Stimulated activated CD4-positive, alpha-beta T cell treated with anti-CD3 and anti-CD28 coated beads, Interleukin-15, amount 100 ng/mL, for 1 hour (primary cell): ENCODE measurements around the gene PRDM16.

Source experiments
- DNase-seq, 2 donors: peaks; one replicate each; pipeline ENCODE4 v3.0.0-alpha.2; 2020; ENCODE audit warnings: low read depth in 1 of 2, low spot score in 1 of 2

Gene PRDM16

DNA sequence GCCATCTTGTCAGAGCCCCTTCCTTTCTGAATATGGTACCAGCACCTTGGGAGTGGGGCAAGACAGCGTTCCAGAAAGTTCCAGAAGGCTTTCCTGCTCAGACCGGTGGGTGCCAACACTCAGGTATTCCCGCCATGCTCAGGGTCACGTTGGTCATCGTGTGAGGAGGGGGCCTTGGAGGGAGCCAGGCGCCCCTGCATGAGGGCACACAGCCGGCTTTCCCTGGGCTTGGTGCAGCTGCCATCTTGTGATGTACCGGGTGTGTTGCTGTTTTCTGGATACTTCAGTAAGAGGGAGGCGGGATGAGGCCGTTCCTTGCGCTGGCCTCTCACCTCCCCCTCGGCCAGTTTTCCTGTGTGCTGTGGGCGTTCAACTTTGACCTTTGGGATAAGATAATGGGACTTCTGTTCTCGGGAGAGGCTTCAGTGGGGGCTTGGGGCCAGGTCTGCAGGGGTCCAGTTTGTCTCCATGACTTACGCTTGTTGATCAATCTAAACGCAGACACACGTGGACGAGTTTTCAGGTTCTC, 69.7 kb downstream of the PRDM16 start:
- no peak for DNase-seq

DNA sequence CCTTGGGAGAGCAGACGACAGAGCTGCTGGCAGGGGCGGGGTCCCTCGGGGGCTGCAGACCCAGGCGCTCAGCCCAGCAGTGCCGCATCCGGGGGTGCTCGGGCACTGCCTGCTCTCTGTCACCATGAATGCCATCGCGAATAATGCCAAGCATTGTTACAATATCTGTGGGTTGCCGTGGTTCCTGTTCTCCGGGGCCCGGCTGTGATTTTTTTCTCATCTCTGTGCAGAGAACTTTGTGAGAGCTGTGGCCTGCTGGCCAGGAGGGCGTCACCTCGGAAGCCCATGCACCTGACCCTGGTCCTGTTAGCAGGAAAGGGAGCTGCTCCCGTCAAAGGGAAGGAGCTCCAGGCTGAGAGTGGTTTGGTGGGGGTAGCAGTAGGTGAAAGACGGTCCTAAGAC, 70.4 kb downstream of the PRDM16 start:
- DNase-seq = no peak

DNA sequence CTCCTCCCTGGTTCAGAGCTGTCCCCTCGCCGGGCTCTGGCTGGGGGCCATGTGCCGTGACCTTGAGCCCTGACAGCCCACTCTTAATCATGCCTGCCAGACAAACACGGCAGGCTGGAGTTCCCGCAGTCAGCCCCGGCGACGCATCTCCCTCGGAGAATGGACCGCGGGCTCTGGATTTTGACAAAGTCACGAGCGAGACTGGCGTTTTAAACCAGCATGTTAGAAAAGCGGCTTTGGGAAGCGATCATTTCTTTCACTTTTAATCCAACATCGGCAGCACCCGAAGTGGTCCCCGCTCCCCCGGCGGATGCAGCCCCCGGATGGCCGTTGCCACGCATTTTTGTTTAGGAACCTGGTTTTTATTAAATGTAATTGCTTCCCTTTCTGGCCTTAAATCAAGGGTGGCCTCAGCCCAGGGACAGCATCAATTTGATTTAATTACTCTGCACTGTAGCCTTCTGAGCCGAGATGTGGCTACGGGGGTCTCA, 70.9 kb downstream of the PRDM16 start:
- no peak for DNase-seq

DNA sequence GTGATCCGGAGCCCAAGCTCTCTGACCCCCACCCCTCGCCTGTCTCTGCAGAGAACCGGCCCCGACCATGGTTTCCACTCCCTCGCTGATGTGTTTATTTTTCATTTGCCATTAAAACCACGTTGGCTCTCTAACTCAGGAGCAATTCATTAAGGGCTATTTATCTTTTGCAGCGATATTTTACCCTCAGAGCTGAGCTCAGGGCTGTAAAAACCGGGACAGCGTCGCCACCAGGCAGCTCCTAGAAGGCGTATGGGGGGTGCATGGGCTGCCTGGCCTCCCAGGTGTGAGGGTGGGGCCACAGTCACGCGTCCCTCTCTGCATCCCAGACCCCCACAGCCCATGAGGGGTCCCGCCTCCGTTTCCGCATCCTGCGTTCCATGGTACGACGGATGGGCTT, 71.4 kb downstream of the PRDM16 start:
- no peak for DNase-seq

GRCh38 chr1:3141129-3141528, 72.1 kb downstream of the PRDM16 start:
- no peak for DNase-seq

DNA sequence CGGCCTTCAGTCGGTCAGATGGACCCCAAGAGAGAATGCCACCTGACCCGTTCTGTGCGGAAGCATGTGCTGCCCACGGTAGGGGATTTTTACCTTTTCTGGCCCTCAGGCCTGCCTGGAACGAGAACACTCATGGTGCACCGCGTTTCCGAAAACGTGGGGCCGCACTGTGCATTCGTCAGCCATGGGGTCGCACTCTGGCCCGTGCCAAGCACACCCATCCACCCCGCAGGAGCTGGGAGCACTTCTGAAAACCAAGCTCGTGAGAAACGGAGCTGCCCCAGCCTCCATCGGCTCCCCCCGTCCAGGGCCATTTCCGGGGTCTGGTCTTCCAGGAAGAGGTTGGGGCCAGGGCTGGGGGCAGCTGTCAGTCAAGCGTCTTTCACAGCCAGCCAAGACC, 72.8 kb downstream of the PRDM16 start:
- no peak for DNase-seq

DNA sequence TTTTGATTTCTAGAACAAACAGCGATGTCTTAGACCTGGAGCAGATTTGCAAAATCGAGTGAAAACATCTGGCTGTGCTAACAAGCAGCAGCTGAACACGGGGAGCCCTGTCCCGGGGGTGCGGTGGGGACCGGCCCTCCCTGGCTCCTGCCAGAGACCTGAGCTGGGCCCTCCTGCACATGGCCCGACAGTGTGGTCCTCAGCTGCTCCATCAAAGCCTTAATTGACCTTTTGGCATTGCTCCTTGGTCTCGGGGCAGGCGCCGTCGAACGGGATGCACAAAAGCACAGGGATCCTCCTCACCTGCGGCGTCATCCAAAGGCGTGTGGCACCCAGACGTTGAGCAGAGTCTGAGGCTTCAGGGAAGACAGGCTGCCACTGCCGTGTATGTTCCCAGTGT, 73.2 kb downstream of the PRDM16 start:
- DNase-seq = no peak

GRCh38 chr1:3142751-3143150, 73.7 kb downstream of the PRDM16 start:
- no peak for DNase-seq

DNA sequence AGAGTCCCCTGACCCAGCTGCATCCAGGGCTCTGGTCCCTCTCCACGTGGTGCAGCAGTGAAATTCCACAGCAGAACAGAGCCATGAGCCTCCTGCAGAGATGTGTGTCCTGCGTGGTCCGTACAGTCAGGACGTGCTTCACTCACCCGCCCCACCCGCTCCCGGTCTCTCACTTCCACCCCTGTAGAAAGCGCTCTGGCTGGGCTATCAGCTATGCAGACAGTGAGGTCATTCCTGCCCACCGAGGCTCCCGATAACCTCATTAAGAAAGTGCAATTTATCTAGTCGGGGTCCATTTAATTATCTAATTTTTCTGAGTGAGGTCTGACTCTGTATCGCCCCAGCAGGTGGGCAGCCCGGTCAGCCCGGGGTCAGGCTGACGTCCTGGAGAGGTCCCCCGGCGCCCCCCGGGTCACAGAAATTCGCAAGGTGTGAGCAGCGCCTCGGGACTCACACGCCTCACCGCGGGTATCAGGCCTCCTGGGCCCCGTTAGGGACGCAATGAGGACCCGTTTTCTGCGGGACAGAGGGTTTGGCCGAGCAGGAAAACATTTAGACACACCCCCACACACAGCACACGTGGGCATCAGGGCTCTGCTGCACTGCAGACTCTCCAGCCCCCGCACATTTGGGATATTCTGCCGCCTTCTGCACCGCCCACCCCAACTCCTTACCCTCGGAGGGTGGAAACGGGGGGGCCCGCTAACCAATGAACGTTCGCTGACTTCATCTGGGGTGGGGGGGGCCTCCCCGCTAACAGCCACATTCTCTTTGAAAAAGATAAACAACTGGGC, 76.7 kb downstream of the PRDM16 start:
- DNase-seq = no peak

DNA sequence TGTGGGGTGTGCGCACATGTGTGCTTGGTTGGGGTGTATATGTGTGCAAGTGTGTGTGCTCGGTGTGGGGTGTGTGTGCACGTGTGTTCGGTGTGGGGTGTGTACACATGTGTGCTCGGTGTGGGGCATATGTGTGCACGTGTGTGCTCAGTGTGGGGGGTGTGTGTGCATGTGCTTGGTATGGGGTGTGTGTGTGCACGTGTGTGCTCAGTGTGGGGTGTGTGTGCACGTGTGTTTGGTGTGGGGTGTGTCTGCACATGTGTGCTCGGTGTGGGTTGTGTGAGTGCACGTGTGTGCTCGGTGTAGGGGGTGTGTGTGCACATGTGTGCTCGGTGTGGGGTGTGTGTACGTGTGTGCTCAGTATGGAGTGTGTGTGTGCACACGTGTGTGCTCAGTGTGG, 77.5 kb downstream of the PRDM16 start:
- DNase-seq = no peak

GRCh38 chr1:3146907-3147306, 77.9 kb downstream of the PRDM16 start:
- no peak for DNase-seq

- no peak for DNase-seq
Measured at GRCh38 chr1:3148171-3148570, 79.2 kb downstream of the PRDM16 start.

GRCh38 chr1:3149277-3149676, 80.3 kb downstream of the PRDM16 start:
- no peak for DNase-seq

DNA sequence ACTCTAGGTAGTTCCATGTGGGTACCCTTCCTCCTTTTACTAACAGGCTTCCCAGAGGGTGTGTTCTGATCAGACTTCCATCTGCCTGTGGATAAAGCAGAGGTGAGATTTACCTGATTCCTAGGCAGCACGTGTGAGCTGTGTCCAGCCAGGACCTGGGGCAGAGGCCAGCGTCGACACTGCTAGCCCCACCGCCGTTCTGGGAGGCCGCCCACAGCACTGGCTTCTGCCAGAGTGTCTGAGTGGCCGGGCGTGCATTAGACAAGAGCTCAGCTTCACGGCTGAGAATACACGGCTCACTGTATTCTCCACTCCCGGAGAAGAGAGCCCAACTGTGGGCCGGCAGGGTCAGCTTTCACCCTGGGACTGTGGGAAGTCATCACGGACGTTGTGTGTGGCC, 82.5 kb downstream of the PRDM16 start:
- DNase-seq = no peak

GRCh38 chr1:3152143-3152542, 83.1 kb downstream of the PRDM16 start:
- no peak for DNase-seq

GRCh38 chr1:3153197-3153596, 84.2 kb downstream of the PRDM16 start:
- DNase-seq = no peak

GRCh38 chr1:3153902-3154795, 85.1 kb downstream of the PRDM16 start:
- no peak for DNase-seq

- DNase-seq = no peak
Measured at GRCh38 chr1:3155056-3155925, 86.3 kb downstream of the PRDM16 start.

DNA sequence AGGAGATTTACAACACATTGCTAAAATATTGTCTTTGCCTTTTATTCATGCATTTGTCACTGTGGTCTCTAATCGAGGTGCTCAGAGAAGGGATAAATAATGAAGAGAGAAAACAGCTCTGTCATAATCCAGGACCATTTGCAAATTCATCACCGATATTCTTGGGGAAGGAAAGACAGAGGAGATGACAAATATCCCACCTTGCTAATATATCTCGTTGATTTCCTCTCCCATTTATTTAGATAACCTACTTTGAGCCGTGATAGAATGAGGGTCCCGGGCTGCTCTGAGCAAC, 86.9 kb downstream of the PRDM16 start:
- DNase-seq = no peak

DNA sequence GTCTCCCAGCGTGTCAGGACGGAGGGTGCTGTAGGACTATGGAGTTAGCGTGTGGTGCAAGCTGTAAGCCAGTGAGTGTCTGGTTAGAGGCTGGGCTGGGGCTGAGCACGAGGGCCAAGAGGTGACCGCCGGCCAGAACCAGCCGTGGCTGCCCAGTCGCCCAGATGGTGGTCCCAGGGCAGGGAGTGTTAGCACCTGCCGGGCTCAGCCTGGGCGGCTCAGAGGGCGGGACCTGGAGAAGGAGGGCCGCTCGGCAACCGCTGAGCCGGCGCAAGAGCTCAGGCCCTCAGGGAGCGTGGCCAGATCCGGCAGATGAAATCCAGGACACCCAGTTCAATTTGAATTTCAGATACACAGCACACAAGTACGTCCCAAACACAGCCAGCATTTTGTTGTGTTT, 87.9 kb downstream of the PRDM16 start:
- no peak for DNase-seq

DNA sequence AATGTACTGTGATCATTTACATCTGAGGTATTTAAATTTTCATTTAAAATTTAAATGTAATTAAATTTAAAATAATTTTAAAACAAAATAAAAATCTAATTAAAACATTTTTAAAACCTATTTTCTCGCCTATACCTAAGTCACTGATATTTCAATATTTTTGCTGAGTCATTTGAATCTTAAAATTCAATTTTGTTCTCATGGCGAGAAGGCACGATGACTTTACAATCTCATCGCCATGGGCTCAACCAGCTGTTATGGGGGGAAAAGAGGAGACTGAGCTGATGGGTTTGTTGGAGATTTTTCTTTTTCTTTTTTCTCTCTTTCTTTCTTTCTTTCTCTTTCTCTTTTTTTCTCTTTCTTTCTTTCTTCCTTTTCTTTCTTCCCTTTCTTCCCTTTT, 89.3 kb downstream of the PRDM16 start:
- DNase-seq = no peak
